Measurements from ENCODE around the gene ZNF106. TPM values are rescaled to one million over a fixed set of nuclear protein-coding genes. Genes with fewer than 3 reads are reported as not detected.

ZNF106 gene
- total RNA-seq, 4 donors from 2014 or later: 340 to 487 (median 414) TPM

DNA sequence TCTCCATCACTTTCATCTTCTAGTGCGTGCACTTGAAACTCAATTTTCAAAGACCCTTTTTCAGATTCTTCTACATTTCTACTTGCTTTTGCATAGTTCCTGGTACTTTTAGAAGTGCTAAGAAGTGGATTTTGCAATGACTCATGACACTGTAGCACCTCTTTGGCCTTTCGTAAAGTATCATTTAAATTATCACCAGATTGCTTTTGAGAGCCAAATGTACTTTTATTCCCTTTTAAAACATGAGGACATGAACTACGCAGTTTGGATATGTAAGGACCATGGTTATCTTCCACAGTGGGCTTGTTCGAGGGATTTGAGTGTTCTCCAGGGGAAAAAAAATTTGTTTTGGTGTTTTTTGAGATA, 40.5 kb downstream of the ZNF106 start:
- no peak for TF ChIP-seq POLR2A (IDR thresholded peaks at IDR 0.05)
- TF ChIP-seq, protein P1, sequence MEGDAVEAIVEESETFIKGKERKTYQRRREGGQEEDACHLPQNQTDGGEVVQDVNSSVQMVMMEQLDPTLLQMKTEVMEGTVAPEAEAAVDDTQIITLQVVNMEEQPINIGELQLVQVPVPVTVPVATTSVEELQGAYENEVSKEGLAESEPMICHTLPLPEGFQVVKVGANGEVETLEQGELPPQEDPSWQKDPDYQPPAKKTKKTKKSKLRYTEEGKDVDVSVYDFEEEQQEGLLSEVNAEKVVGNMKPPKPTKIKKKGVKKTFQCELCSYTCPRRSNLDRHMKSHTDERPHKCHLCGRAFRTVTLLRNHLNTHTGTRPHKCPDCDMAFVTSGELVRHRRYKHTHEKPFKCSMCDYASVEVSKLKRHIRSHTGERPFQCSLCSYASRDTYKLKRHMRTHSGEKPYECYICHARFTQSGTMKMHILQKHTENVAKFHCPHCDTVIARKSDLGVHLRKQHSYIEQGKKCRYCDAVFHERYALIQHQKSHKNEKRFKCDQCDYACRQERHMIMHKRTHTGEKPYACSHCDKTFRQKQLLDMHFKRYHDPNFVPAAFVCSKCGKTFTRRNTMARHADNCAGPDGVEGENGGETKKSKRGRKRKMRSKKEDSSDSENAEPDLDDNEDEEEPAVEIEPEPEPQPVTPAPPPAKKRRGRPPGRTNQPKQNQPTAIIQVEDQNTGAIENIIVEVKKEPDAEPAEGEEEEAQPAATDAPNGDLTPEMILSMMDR (IDR thresholded peaks at IDR 0.05 in 4 of 5, conservative IDR thresholded peaks at IDR 0.05 in 1 of 5): no peak
- Histone ChIP-seq H3K36me3 (peaks cover 0 to 20% of the 10 kb centered on the region in 2 donors), H3K4me3 (no peak overlapping the region), H3K27ac (peak overlapping the region; percentile 82 to 92 (median 88)), H3K9me3 (no peaks in the 10 kb centered on the region), H3K27me3 (no peaks in the 10 kb centered on the region), H3K4me1 (peaks cover 70 to 82% of the 10 kb centered on the region in 2 donors)
- in situ Hi-C loops (cut with MboI; ENCODE audit: low sequenced_read_pairs in 4 of 4): no loop called here
- ATAC-seq (no peak), DNase-seq (no peak)
- intact Hi-C loops (cut with DNase I; ENCODE audit: low total_unique reads): loop anchor here (5.0 kb wide), 1 partner anchor 83 kb away; no protein-coding TSS in a partner anchor

DNA sequence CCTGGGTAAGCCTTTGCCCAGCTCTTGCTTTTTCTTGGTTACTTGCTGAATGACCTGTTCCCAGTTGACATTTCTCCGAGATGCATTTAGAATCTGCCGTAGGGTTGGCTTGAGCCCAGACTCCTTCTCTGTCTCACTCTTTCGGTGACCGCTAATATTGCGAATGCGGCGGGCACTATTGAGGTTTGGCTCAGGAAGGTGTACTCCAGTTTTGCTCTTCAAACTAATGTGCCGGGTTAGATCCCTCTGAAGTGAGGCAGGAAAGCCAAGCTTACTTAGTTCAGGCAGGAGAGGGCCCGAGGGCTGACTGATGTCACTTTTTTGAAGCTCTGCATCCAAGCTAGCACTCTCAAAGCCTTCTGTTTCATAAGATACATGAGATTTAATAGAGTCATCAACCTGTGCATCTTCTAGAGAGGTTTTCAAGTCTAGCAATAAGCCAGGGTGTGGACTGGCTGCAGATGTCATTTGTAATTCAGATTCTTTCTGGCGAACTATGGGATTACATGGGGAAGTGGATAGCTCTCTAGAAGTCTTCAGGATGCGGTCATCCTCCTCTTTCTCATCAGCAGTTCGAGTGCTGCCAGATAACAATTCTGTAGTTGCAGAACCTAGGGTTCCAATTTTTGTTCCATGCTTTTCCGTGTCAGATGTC, 41.0 kb downstream of the ZNF106 start:
- Histone ChIP-seq H3K27me3 (no peaks in the 10 kb centered on the region), H3K27ac (peak overlapping the region; percentile 82 to 92 (median 88)), H3K36me3 (peaks cover 0 to 23% of the 10 kb centered on the region in 2 donors), H3K9me3 (no peaks in the 10 kb centered on the region), H3K4me3 (peak overlapping the region; percentile 4 to 32 (median 24)), H3K4me1 (peaks cover 65 to 78% of the 10 kb centered on the region in 2 donors)
- intact Hi-C loops (cut with DNase I; ENCODE audit: low total_unique reads) (loop anchor here (5.0 kb wide), 1 partner anchor 83 kb away; no protein-coding TSS in a partner anchor), in situ Hi-C loops (cut with MboI; ENCODE audit: low sequenced_read_pairs in 4 of 4) (no loop called here)
- peak; percentile 32 to 54 for ATAC-seq
- peak; percentile 22 to 60 for DNase-seq
- TF ChIP-seq POLR2A (IDR thresholded peaks at IDR 0.05): no peak
- TF ChIP-seq, protein P1 (IDR thresholded peaks at IDR 0.05 in 4 of 5, conservative IDR thresholded peaks at IDR 0.05 in 1 of 5): no peak

DNA sequence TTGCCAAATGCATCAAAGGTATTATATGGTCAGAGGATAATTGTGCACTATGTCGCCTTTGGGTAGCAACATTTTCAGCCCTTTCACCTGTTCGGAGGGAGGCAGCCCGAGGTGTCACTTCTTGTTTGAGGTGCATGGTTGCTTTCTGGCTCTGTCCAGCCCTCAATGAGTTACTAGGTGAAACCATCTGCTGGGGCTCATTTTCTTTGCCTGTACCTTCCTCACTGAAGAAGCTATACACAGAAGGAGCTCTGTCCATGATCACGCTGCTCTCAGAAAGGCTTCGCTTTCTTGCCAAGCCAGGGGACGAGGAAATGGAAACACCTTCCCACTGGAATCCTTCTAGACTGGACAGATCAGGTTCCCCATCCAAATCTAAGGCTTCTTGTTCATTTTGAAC, 42.7 kb downstream of the ZNF106 start:
- peaks cover 0 to 36% of the 10 kb centered on the region in 2 donors for H3K36me3 ChIP-seq
- TF ChIP-seq, protein P1 (IDR thresholded peaks at IDR 0.05 in 4 of 5, conservative IDR thresholded peaks at IDR 0.05 in 1 of 5): no peak
- no peak for TF ChIP-seq POLR2A (IDR thresholded peaks at IDR 0.05)
- H3K27me3 ChIP-seq: no peaks in the 10 kb centered on the region
- in situ Hi-C loops (cut with MboI; ENCODE audit: low sequenced_read_pairs in 4 of 4) (no loop called here), intact Hi-C loops (cut with DNase I; ENCODE audit: low total_unique reads) (no loop called here)
- H3K9me3 ChIP-seq: no peaks in the 10 kb centered on the region
- H3K4me3 ChIP-seq: no peak overlapping the region
- peaks cover 59 to 63% of the 10 kb centered on the region in 2 donors for H3K4me1 ChIP-seq
- no peak for ATAC-seq
- peak overlapping the region; percentile 82 to 92 (median 88) for H3K27ac ChIP-seq
- DNase-seq: no peak

DNA sequence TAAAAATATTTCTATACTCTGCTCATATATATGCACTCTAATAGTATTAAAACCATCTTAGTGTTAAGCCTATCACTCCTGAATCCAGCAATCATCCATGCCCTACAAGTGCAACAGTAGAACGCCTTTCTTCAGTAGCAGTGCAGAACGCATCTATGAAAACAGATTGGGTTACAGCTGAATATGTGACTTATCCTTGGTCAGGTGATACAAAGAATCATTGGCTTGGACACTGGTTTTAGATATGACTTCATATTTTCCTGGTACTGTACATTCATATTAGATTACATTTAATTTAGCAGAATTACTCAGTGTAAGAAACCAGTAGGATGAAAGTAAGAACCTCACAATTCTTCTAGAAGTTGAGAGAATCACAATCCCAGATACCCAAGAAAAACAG, 43.3 kb downstream of the ZNF106 start:
- Histone ChIP-seq H3K27me3 (no peaks in the 10 kb centered on the region), H3K4me3 (peak overlapping the region in 2 of 4 donors; percentile 9 to 16), H3K36me3 (peaks cover 0 to 43% of the 10 kb centered on the region in 2 donors), H3K4me1 (peaks cover 55 to 56% of the 10 kb centered on the region in 2 donors), H3K27ac (peak overlapping the region; percentile 82 to 92 (median 88)), H3K9me3 (no peaks in the 10 kb centered on the region)
- intact Hi-C loops (cut with DNase I; ENCODE audit: low total_unique reads) (loop anchor here (2.0 kb wide), 1 partner anchor 21 kb away; no protein-coding TSS in a partner anchor), in situ Hi-C loops (cut with MboI; ENCODE audit: low sequenced_read_pairs in 4 of 4) (no loop called here)
- peak in 1 of 2 donors; percentile 50 for TF ChIP-seq POLR2A (IDR thresholded peaks at IDR 0.05)
- TF ChIP-seq, protein P1 (IDR thresholded peaks at IDR 0.05 in 4 of 5, conservative IDR thresholded peaks at IDR 0.05 in 1 of 5): no peak
- peak; percentile 80 to 97 for ATAC-seq
- DNase-seq: no peak
